Activated naive CD8-positive, alpha-beta T cell treated with anti-CD3 and anti-CD28 coated beads, Interleukin-2, amount 50 U/mL, for 24 hours (primary cell): Measurements from ENCODE around the gene MOGAT3.
A peak's percentile ranks its signal among the peaks of the same experiment; 100 is the strongest.

ENCODE experiments used
- ATAC-seq: fragments of 150-1000 bp; cut with Tn5 transposase; one replicate; pipeline ENCODE4 v1.10.0; 2021
- DNase-seq: peaks from one replicate; pipeline ENCODE4 v3.0.0; 2021
- H3K27ac Mint-ChIP-seq: one replicate; pipeline ENCODE4 v1.8.0; 2021; ENCODE audit warnings: mild to moderate bottlenecking, mixed read lengths
- H3K27me3 Mint-ChIP-seq: one replicate; pipeline ENCODE4 v1.8.0; 2021; ENCODE audit warnings: mixed read lengths
- H3K36me3 Mint-ChIP-seq: one replicate; pipeline ENCODE4 v1.8.0; 2021; ENCODE audit warnings: low read depth, mixed read lengths
- H3K4me1 Mint-ChIP-seq: one replicate; pipeline ENCODE4 v1.8.0; 2021; ENCODE audit warnings: mixed read lengths
- H3K4me3 Mint-ChIP-seq: one replicate; pipeline ENCODE4 v1.8.0; 2021; ENCODE audit warnings: mild to moderate bottlenecking, moderate library complexity, mixed read lengths
- H3K9me3 Mint-ChIP-seq: one replicate; pipeline ENCODE4 v1.8.0; 2021; ENCODE audit warnings: mixed read lengths

Gene MOGAT3

DNA sequence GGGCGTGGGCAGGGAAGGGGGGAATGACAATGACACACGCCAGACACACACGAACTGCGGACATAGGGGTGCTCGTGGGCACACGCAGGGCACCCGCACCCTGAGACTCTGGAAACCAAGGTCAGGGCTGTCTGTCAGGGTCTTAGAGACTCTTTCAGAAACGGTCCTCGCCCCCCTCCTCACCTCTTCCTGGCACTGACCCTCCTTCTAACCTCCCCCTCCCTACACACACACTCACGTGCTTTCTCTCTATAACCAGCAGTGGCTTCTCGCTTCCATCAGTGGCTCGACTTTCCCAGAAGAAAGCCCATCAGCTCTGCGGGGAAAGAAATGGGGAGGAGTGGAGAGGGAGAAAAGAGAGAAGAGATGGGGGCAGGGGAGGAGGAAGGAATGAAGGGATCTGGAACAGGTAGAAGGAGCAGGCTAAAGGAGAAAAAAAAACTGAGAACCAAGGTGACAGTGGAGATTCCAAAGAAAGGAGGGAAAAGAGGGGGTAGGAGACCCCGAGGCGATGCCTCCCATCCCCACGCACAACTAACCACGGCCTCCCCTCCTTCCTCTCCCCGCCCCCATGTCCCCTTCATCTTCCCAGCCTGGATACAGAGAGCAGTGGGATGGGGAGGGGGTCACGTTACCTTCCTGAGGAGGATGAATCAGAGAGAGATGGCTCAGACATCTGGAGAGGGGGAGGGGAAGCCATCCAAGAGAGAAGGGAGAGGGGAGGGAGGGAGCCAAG lies 33.8 kb downstream of the MOGAT3 start:
- no peak for ATAC-seq
- no peak overlapping the region for H3K4me3 Mint-ChIP-seq
- H3K27ac Mint-ChIP-seq = no peak overlapping the region
- DNase-seq = no peak
- H3K36me3 Mint-ChIP-seq = peaks cover 2% of the 10 kb centered on the region
- H3K27me3 Mint-ChIP-seq = peaks cover 75% of the 10 kb centered on the region
- H3K9me3 Mint-ChIP-seq = no peaks in the 10 kb centered on the region
- peaks cover 74% of the 10 kb centered on the region for H3K4me1 Mint-ChIP-seq

- no peak for ATAC-seq
- Mint-ChIP-seq H3K27ac (no peak overlapping the region), H3K36me3 (peaks cover 2% of the 10 kb centered on the region), H3K4me1 (peaks cover 70% of the 10 kb centered on the region), H3K4me3 (no peak overlapping the region), H3K27me3 (peaks cover 70% of the 10 kb centered on the region), H3K9me3 (no peaks in the 10 kb centered on the region)
- no peak for DNase-seq
Measured at GRCh38 chr7:101166648-101166908, 34.3 kb downstream of the MOGAT3 start.

DNA sequence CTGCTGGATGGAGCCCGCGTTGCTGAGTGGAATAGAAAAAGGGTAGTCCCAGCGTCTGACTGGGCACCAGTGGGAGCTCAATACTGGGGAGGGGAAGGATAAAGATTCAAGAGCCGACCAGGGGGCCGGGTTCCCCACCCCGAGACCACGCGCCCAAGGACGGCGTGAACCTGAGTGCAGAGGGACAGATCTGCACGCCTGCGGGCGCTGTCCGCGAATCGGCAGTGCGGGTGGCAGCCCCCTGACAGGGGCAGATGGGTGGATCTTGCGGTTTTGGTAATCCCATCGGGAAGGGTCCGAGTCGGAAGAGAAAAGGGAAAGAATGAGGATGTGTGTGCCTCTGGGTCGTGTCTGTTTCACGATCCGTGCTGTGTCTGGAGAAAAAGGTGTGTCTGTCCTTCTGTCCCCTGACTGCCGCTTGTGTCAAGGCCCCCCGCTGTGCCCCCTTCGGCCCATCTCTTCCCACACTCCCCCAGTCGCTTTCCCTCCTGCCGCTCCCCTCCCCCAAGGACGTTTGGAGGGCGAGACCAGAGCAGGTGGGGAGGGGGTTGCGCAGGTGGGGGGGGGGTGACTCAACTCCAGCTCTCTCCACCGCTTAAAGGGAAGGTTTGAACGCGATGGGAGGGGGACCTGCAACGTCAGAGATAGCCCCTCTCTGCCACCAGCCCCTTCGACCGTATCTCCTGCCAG lies 34.7 kb downstream of the MOGAT3 start:
- H3K4me3 Mint-ChIP-seq = peak overlapping the region; percentile 75
- peaks cover 65% of the 10 kb centered on the region for H3K4me1 Mint-ChIP-seq
- DNase-seq (no peak), ATAC-seq (no peak)
- peak overlapping the region; percentile 80 for H3K27ac Mint-ChIP-seq
- H3K9me3 Mint-ChIP-seq = no peaks in the 10 kb centered on the region
- H3K36me3 Mint-ChIP-seq = peaks cover 2% of the 10 kb centered on the region
- peaks cover 69% of the 10 kb centered on the region for H3K27me3 Mint-ChIP-seq

- Mint-ChIP-seq H3K4me3 (peak within 1 kb of the TSS; percentile 75), H3K27me3 (peaks cover 62% of the 10 kb centered on the region), H3K4me1 (peaks cover 57% of the 10 kb centered on the region), H3K27ac (peak within 1 kb of the TSS; percentile 80), H3K36me3 (peaks cover 2% of the 10 kb centered on the region), H3K9me3 (no peaks in the 10 kb centered on the region)
- DNase-seq (peak; percentile 94), ATAC-seq (peak; percentile 73)
Measured at GRCh38 chr7:101165075-101165957, 35.5 kb downstream of the MOGAT3 start, which contains the start of gene VGF. Gene VGF (minus strand): TSS chr7:101165569. CDS start chr7:101164843, 726 bp downstream.

GRCh38 chr7:101164071-101164840 lies 36.6 kb downstream of the MOGAT3 start:
- peaks cover 53% of the 10 kb centered on the region for H3K27me3 Mint-ChIP-seq
- ATAC-seq (no peak), DNase-seq (no peak)
- H3K27ac Mint-ChIP-seq = no peak overlapping the region
- H3K4me1 Mint-ChIP-seq = peaks cover 48% of the 10 kb centered on the region
- H3K36me3 Mint-ChIP-seq = peaks cover 3% of the 10 kb centered on the region
- H3K9me3 Mint-ChIP-seq = no peaks in the 10 kb centered on the region
- no peak overlapping the region for H3K4me3 Mint-ChIP-seq

- no peak for ATAC-seq
- peak overlapping the region; percentile 56 for H3K4me3 Mint-ChIP-seq
- H3K27me3 Mint-ChIP-seq = peaks cover 48% of the 10 kb centered on the region
- no peak for DNase-seq
- H3K36me3 Mint-ChIP-seq = peaks cover 2% of the 10 kb centered on the region
- H3K4me1 Mint-ChIP-seq = peaks cover 40% of the 10 kb centered on the region
- no peaks in the 10 kb centered on the region for H3K9me3 Mint-ChIP-seq
- no peak overlapping the region for H3K27ac Mint-ChIP-seq
Measured at GRCh38 chr7:101163279-101164070, 37.4 kb downstream of the MOGAT3 start.

DNA sequence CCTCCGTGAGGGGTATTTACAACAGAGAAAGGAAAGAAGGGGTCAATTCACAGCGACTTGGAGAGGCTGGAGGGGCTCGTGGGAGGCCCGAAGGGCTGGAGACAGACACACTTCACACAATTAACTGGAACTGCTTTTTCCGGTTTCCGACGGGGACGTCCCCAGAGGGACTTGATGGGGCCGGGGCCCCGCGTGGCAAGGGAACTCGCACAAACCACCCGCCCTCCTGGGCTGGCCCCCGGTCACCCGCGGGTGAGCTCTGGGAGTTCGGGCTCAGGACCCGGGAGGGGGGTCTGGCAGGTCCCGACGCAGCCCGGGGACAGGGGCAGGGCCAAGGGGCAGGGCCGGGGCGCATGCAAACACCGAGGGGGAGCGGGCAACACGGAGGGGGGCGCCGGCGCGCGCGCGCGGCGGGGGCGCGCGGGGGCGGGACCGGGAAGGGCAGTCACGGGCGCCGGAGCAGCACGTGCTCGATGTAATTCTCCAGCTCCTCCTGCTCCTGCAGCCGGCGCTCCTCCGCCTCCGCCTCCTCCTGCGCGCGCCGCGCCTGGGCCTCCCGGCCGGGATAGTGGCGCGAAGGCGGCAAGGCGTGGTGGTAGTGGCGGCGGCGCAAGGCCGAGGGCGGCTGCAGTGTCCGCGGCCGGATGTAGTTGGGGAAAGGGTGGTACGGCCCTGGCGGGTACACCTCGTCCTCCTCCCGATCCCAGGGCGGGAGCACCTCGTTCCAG lies 38.1 kb downstream of the MOGAT3 start:
- no peak for DNase-seq
- Mint-ChIP-seq H3K4me1 (peaks cover 36% of the 10 kb centered on the region), H3K36me3 (peaks cover 2% of the 10 kb centered on the region), H3K27ac (no peak overlapping the region), H3K4me3 (peak overlapping the region; percentile 65), H3K9me3 (no peaks in the 10 kb centered on the region), H3K27me3 (peaks cover 41% of the 10 kb centered on the region)
- no peak for ATAC-seq

GRCh38 chr7:101161692-101162471 lies 39.0 kb downstream of the MOGAT3 start:
- no peak overlapping the region for H3K27ac Mint-ChIP-seq
- peaks cover 2% of the 10 kb centered on the region for H3K36me3 Mint-ChIP-seq
- DNase-seq (no peak), ATAC-seq (no peak)
- H3K27me3 Mint-ChIP-seq = peaks cover 32% of the 10 kb centered on the region
- H3K9me3 Mint-ChIP-seq = no peaks in the 10 kb centered on the region
- peak overlapping the region; percentile 65 for H3K4me3 Mint-ChIP-seq
- H3K4me1 Mint-ChIP-seq = peaks cover 27% of the 10 kb centered on the region

- no peak overlapping the region for H3K4me3 Mint-ChIP-seq
- no peak for ATAC-seq
- peaks cover 2% of the 10 kb centered on the region for H3K36me3 Mint-ChIP-seq
- H3K27ac Mint-ChIP-seq = no peak overlapping the region
- H3K27me3 Mint-ChIP-seq = peaks cover 25% of the 10 kb centered on the region
- peaks cover 21% of the 10 kb centered on the region for H3K4me1 Mint-ChIP-seq
- DNase-seq = no peak
- no peaks in the 10 kb centered on the region for H3K9me3 Mint-ChIP-seq
Measured at GRCh38 chr7:101160910-101161309, 39.9 kb downstream of the MOGAT3 start.

- Mint-ChIP-seq H3K36me3 (peaks cover 2% of the 10 kb centered on the region), H3K4me3 (no peak overlapping the region), H3K9me3 (no peaks in the 10 kb centered on the region), H3K27ac (no peak overlapping the region), H3K27me3 (peaks cover 15% of the 10 kb centered on the region), H3K4me1 (peaks cover 18% of the 10 kb centered on the region)
- no peak for ATAC-seq
- no peak for DNase-seq
Measured at GRCh38 chr7:101159696-101160674, 40.9 kb downstream of the MOGAT3 start.

DNA sequence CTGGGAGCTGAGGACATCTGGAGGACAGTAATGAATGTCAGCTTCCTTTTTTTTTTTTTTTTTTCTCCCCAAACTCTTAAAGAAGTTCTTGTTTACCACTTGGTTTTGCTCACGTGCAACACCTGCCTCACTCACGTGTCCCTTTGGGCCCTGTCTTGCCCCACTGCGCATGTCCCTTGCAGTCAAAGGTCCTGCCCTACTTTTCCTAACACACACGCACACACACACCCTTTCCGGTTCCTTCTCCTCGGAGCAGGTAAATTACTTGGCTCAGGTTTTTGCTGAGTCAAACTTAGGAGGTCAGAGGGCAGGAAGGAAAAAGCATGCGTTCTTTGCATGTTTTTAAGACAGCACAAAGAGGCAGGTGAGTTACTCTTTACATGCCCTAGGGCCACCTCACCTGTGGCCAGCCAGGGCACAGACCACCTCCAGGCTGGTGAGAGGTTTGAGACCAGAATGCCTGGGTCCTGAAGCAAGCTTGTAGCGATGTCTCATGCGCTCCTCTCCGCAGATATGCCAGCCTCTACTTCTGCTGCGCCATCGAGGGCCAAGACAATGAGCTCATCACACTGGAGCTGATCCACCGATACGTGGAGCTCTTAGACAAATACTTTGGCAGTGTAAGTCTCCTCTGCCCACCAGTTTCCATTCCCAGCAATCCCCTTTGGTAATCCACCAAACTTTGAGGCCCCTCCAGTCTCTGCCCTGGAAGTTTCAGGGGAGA lies 43.8 kb downstream of the MOGAT3 start:
- Mint-ChIP-seq H3K4me1 (peaks cover 10% of the 10 kb centered on the region), H3K27ac (no peak overlapping the region), H3K27me3 (peaks cover 7% of the 10 kb centered on the region), H3K36me3 (peaks cover 2% of the 10 kb centered on the region), H3K4me3 (no peak overlapping the region), H3K9me3 (peaks cover 3% of the 10 kb centered on the region)
- DNase-seq (no peak), ATAC-seq (no peak)
